Esophagus muscularis mucosa (tissue), 4 donors: ENCODE data around the gene USP36.

Source experiments
- CTCF ChIP-seq, 3 experiments: fragments of 200-600 bp in 2 of 3; fragments of 450-650 bp in 1 of 3; sonication (generic) in 2 of 3; IDR thresholded peaks; one replicate each; pipeline ENCODE4 v1.5.1; 2017 to 2019; ENCODE audit warnings: antibody characterized with exemption in 3 of 3, mild to moderate bottlenecking in 2 of 3, moderate library complexity in 1 of 3
- EP300 ChIP-seq: sonication (generic); formaldehyde crosslinking; IDR thresholded peaks from one replicate; pipeline ENCODE4 v1.6.1; 2017; ENCODE audit warnings: antibody characterized with exemption
- POLR2A ChIP-seq: fragments of 450-650 bp; IDR thresholded peaks from one replicate; pipeline ENCODE4 v1.6.1; 2017; ENCODE audit warnings: antibody characterized with exemption, moderate library complexity, mild to moderate bottlenecking, low read depth
- POLR2AphosphoS5 ChIP-seq, 2 donors: sonication (generic); formaldehyde crosslinking; IDR thresholded peaks; one replicate each; pipeline ENCODE4 v1.6.1; 2017; ENCODE audit warnings: antibody characterized with exemption in 2 of 2

- TF ChIP-seq POLR2A (no peak), EP300 (no peak), CTCF (IDR thresholded peaks at IDR 0.05) (no peak), POLR2AphosphoS5 (IDR thresholded peaks at IDR 0.05) (no peak)
Measured at GRCh38 chr17:78800132-78800931, 40.3 kb downstream of the USP36 start.
